OCI-LY1 (cell line): ENCODE results near the gene ELN.

ENCODE experiments used
- H2AFZ ChIP-seq: fragments of 200-600 bp; sonication (generic), shearing (Covaris generic); 2 replicates; pipeline ENCODE4 v1.6.0; 2014; ENCODE audit warnings: antibody characterized with exemption, mild to moderate bottlenecking, low read length
- H3F3A ChIP-seq: fragments of 200-600 bp; sonication (generic), shearing (Covaris generic); 2 replicates; pipeline ENCODE4 v1.6.0; 2014; ENCODE audit warnings: mild to moderate bottlenecking, antibody characterized with exemption, low read length, moderate library complexity; ENCODE audit not compliant: insufficient read depth
- H3K27ac ChIP-seq: fragments of 200-600 bp; sonication (generic); 2 replicates; pipeline ENCODE4 v1.5.1; 2014; ENCODE audit warnings: low read length, mixed run types, mild to moderate bottlenecking, low read depth; ENCODE audit not compliant: poor library complexity, severe bottlenecking
- H3K27me3 ChIP-seq: fragments of 200-600 bp; sonication (generic); 2 replicates; pipeline ENCODE4 v1.6.0; 2014; ENCODE audit warnings: antibody characterized with exemption, mild to moderate bottlenecking, low read length, moderate library complexity; ENCODE audit not compliant: insufficient read depth
- H3K36me3 ChIP-seq: fragments of 200-600 bp; sonication (generic); 2 replicates; pipeline ENCODE4 v1.6.1; 2014; ENCODE audit warnings: mild to moderate bottlenecking, antibody characterized with exemption, low read length, moderate library complexity, mixed read lengths; ENCODE audit not compliant: insufficient read depth
- H3K4me1 ChIP-seq: fragments of 200-600 bp; sonication (generic); 2 replicates; pipeline ENCODE4 v1.5.1; 2014; ENCODE audit warnings: mild to moderate bottlenecking, low read length, moderate library complexity; ENCODE audit not compliant: insufficient read depth, severe bottlenecking
- H3K4me2 ChIP-seq: fragments of 200-600 bp; sonication (generic), shearing (Covaris generic); 2 replicates; pipeline ENCODE4 v1.6.1; 2014; ENCODE audit warnings: low read length
- H3K4me3 ChIP-seq: fragments of 200-600 bp; sonication (generic); 2 replicates; pipeline ENCODE4 v1.5.1; 2014; ENCODE audit warnings: low read length, low read depth, mild to moderate bottlenecking, mixed read lengths; ENCODE audit not compliant: poor library complexity, severe bottlenecking
- H3K79me2 ChIP-seq: fragments of 200-600 bp; shearing (Covaris generic); 2 replicates; pipeline ENCODE4 v1.6.1; 2016; ENCODE audit warnings: mixed run types, low read length, mixed read lengths; ENCODE audit not compliant: insufficient read depth
- H3K9ac ChIP-seq: fragments of 200-600 bp; sonication (generic), shearing (Covaris generic); 2 replicates; pipeline ENCODE4 v1.6.1; 2014; ENCODE audit warnings: mild to moderate bottlenecking, low read length, mixed read lengths
- H3K9me2 ChIP-seq: fragments of 200-600 bp; sonication (generic), shearing (Covaris generic); 2 replicates; pipeline ENCODE4 v1.6.1; 2014; ENCODE audit warnings: low read depth, mild to moderate bottlenecking, low read length, mixed read lengths
- H3K9me3 ChIP-seq: fragments of 200-600 bp; shearing (Covaris generic); 2 replicates; pipeline ENCODE4 v1.6.1; 2014; ENCODE audit warnings: low read length, mixed read lengths
- H4K20me1 ChIP-seq: fragments of 200-600 bp; sonication (generic), shearing (Covaris generic); 2 replicates; pipeline ENCODE4 v1.6.0; 2016; ENCODE audit warnings: mild to moderate bottlenecking, low read length; ENCODE audit not compliant: insufficient read depth
- CTCF ChIP-seq: fragments of 200-600 bp; sonication (generic), shearing (Covaris generic); IDR thresholded peaks from 2 replicates; pipeline ENCODE4 v1.5.1; 2017; ENCODE audit warnings: mild to moderate bottlenecking, antibody characterized with exemption, low read length, moderate library complexity, mixed read lengths
- EZH2 ChIP-seq: fragments of 200-600 bp; sonication (generic), shearing (Covaris generic); IDR thresholded peaks from 2 replicates; pipeline ENCODE4 v1.8.0; 2017; ENCODE audit warnings: borderline replicate concordance, mixed run types, mild to moderate bottlenecking, antibody characterized with exemption, low read length, moderate library complexity, mixed read lengths

The ELN gene

GRCh38 chr7:73980206-73980605 is 47.8 kb upstream of the ELN start:
- Histone ChIP-seq H3K27me3 (0 out of 2 replicates have a peak, but pooled peaks cover 6% of the 10 kb centered on the region), H3K9me2 (no peaks in the 10 kb centered on the region), H3K4me3 (no peak overlapping the region), H3K9ac (no peak overlapping the region), H3K4me1 (no peaks in the 10 kb centered on the region), H3K79me2 (no peaks in the 10 kb centered on the region), H2AFZ (no peak overlapping the region), H4K20me1 (no peaks in the 10 kb centered on the region), H3K4me2 (no peak overlapping the region), H3K27ac (no peak overlapping the region), H3K9me3 (no peaks in the 10 kb centered on the region), H3F3A (no peaks in the 10 kb centered on the region), H3K36me3 (no peaks in the 10 kb centered on the region)
- TF ChIP-seq EZH2 (no peak), CTCF (no peak)

DNA sequence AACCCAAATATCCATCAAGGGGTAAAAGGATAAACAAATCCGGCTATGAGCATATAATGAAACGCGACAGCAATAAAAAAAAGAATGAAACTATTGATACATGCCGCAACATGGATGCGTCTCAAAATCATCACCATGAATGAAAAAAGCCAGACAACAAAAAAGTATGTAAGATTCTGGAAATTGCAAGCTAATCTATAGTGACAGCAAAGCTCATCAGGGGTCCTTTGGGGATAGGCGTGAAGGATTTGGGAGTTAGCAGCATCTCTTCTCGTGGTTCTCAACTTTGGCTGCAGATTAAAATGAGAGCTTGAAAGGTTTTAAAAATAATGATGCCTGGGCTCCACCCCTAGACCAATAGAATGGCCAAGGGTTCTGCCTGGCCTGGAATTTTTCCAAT is 46.0 kb upstream of the ELN start:
- no peak overlapping the region for H2AFZ ChIP-seq
- H4K20me1 ChIP-seq = no peaks in the 10 kb centered on the region
- no peak overlapping the region for H3K9ac ChIP-seq
- no peaks in the 10 kb centered on the region for H3K9me2 ChIP-seq
- H3K79me2 ChIP-seq = no peaks in the 10 kb centered on the region
- H3K27me3 ChIP-seq = 0 out of 2 replicates have a peak, but pooled peaks cover 6% of the 10 kb centered on the region
- no peaks in the 10 kb centered on the region for H3K9me3 ChIP-seq
- no peak overlapping the region for H3K27ac ChIP-seq
- no peak overlapping the region for H3K4me2 ChIP-seq
- no peak overlapping the region for H3K4me3 ChIP-seq
- H3K4me1 ChIP-seq = no peaks in the 10 kb centered on the region
- H3F3A ChIP-seq = no peaks in the 10 kb centered on the region
- no peaks in the 10 kb centered on the region for H3K36me3 ChIP-seq
- TF ChIP-seq CTCF = no peak

- H2AFZ ChIP-seq = no peak overlapping the region
- no peaks in the 10 kb centered on the region for H3K9me3 ChIP-seq
- no peak overlapping the region for H3K4me3 ChIP-seq
- TF ChIP-seq EZH2 (no peak), CTCF (no peak)
- H3F3A ChIP-seq = no peaks in the 10 kb centered on the region
- H4K20me1 ChIP-seq = no peaks in the 10 kb centered on the region
- no peaks in the 10 kb centered on the region for H3K4me1 ChIP-seq
- H3K9ac ChIP-seq = no peak overlapping the region
- H3K4me2 ChIP-seq = no peak overlapping the region
- H3K9me2 ChIP-seq = no peaks in the 10 kb centered on the region
- no peak overlapping the region for H3K27ac ChIP-seq
- no peaks in the 10 kb centered on the region for H3K36me3 ChIP-seq
- no peaks in the 10 kb centered on the region for H3K79me2 ChIP-seq
- 0 out of 2 replicates have a peak, but pooled peaks cover 6% of the 10 kb centered on the region for H3K27me3 ChIP-seq
Observed at GRCh38 chr7:73983437-73984164, 44.4 kb upstream of the ELN start.
